Kidney epithelial cell (primary cell): ENCODE measurements around the gene E2F6. TPM values are rescaled to one million over a fixed set of nuclear protein-coding genes. Genes with fewer than 3 reads are reported as not detected.

Experiments
- DNase-seq: peaks from one replicate; pipeline ENCODE4 v3.0.0-alpha.2; 2010; ENCODE audit warnings: low read depth
- H3K27me3 ChIP-seq: 2 replicates; pipeline ENCODE4 v1.6.0; 2011; ENCODE audit warnings: low read length; ENCODE audit not compliant: control insufficient read depth, insufficient read depth
- H3K36me3 ChIP-seq: 2 replicates; pipeline ENCODE4 v1.5.1; 2011; ENCODE audit warnings: low read length; ENCODE audit not compliant: control insufficient read depth, insufficient read depth
- H3K4me3 ChIP-seq: 2 replicates; pipeline ENCODE4 v1.5.1; 2011; ENCODE audit warnings: low read depth, mild to moderate bottlenecking, control low read depth, low read length
- CTCF ChIP-seq: IDR thresholded peaks from 2 replicates; pipeline ENCODE4 v1.5.1; 2011; ENCODE audit warnings: mild to moderate bottlenecking, moderate library complexity, low read length, control low read depth, inconsistent platforms; ENCODE audit not compliant: insufficient read depth, poor library complexity, severe bottlenecking
- total RNA-seq: library from RNA; depleted of rRNA; stranded (reverse); fragments of >200 nt; gene quantifications from 2 replicates; pipeline ENCODE4 v1.2.3, GENCODE V29; 2015

The E2F6 gene
- total RNA-seq, 1 donor from 2014 or later, result 15.0 TPM

- Histone ChIP-seq H3K4me3 (no peak overlapping the region), H3K36me3 (no peaks in the 10 kb centered on the region), H3K27me3 (no peaks in the 10 kb centered on the region)
- no peak for TF ChIP-seq CTCF
- peak; percentile 14 for DNase-seq
Observed at GRCh38 chr2:11505652-11506610, 40.0 kb upstream of the E2F6 start.

- Histone ChIP-seq H3K4me3 (no peak overlapping the region), H3K27me3 (peaks cover 2% of the 10 kb centered on the region), H3K36me3 (no peaks in the 10 kb centered on the region)
- DNase-seq, result no peak
- no peak for TF ChIP-seq CTCF
Observed at GRCh38 chr2:11503354-11503927, 37.5 kb upstream of the E2F6 start.

GRCh38 chr2:11502740-11503292 lies 36.9 kb upstream of the E2F6 start:
- TF ChIP-seq CTCF, result no peak
- Histone ChIP-seq H3K4me3 (no peak overlapping the region), H3K36me3 (no peaks in the 10 kb centered on the region), H3K27me3 (peaks cover 2% of the 10 kb centered on the region)
- DNase-seq, result no peak

- H3K36me3 ChIP-seq, result no peaks in the 10 kb centered on the region
- H3K4me3 ChIP-seq, result no peak overlapping the region
- no peak for DNase-seq
- TF ChIP-seq CTCF, result no peak
- H3K27me3 ChIP-seq, result peaks cover 2% of the 10 kb centered on the region
Observed at GRCh38 chr2:11500702-11501303, 34.8 kb upstream of the E2F6 start.

- H3K36me3 ChIP-seq, result no peaks in the 10 kb centered on the region
- no peak for DNase-seq
- TF ChIP-seq CTCF, result no peak
- H3K4me3 ChIP-seq, result no peak overlapping the region
- H3K27me3 ChIP-seq, result peaks cover 2% of the 10 kb centered on the region
Observed at GRCh38 chr2:11499081-11499743, 33.3 kb upstream of the E2F6 start.
